ENCODE results near the gene CHCHD5.

Gene CHCHD5

GRCh38 chr2:112627060-112628040 lies 42.9 kb downstream of the CHCHD5 start:
- ATAC-seq, result no peak
- Mint-ChIP-seq H3K27ac (peak overlapping the region; percentile 32), H3K9me3 (no peaks in the 10 kb centered on the region), H3K4me1 (peaks cover 40% of the 10 kb centered on the region), H3K36me3 (no peaks in the 10 kb centered on the region), H3K4me3 (no peak overlapping the region), H3K27me3 (no peaks in the 10 kb centered on the region)

- no peaks in the 10 kb centered on the region for H3K27me3 Mint-ChIP-seq
- no peak for ATAC-seq
- H3K4me1 Mint-ChIP-seq, result peaks cover 37% of the 10 kb centered on the region
- H3K27ac Mint-ChIP-seq, result peak overlapping the region; percentile 38
- H3K9me3 Mint-ChIP-seq, result no peaks in the 10 kb centered on the region
- no peak overlapping the region for H3K4me3 Mint-ChIP-seq
- H3K36me3 Mint-ChIP-seq, result no peaks in the 10 kb centered on the region
Measured at GRCh38 chr2:112629224-112629623, 44.8 kb downstream of the CHCHD5 start.

DNA sequence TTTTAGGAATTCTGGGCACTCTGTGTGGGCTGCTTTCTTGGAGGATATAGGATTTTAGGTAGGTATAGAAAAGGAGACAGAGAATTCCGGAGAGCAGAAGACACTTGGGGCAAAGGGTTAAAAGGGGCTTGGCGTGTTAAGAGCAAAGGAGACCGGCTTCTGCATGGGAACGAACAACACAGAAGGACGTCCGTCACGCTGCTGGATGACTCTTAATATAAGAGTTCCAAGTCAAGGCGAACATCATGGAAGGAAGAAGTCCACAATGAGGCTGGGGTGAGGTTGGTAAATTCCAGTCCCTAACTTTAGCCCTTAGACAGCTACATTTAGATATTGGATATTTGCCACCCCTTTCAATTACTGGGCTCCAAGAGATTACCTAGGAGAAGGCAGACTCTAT lies 45.4 kb downstream of the CHCHD5 start:
- peak overlapping the region; percentile 3 for H3K4me3 Mint-ChIP-seq
- no peaks in the 10 kb centered on the region for H3K9me3 Mint-ChIP-seq
- H3K27ac Mint-ChIP-seq, result peak overlapping the region; percentile 38
- ATAC-seq, result no peak
- no peaks in the 10 kb centered on the region for H3K27me3 Mint-ChIP-seq
- no peaks in the 10 kb centered on the region for H3K36me3 Mint-ChIP-seq
- peaks cover 32% of the 10 kb centered on the region for H3K4me1 Mint-ChIP-seq

DNA sequence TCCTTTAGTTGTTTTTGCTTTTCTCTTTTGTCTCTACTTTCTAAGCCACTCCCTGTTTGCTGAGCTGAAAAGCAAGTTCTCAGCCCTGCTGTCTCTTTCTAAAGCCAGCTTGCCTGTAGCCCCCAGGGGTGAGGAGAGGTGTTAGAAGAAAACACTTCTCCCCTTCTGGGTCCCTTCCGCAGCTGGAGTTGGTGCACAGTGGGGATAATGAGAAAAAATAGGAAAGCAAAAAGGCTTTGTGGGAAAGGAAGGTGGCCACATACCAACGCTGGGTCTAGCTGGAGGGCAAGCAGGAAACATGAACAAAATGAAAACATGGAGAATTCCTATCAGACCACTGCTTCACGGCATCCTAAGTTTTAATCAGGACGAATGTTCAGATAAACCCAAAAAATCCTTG lies 45.9 kb downstream of the CHCHD5 start:
- ATAC-seq, result no peak
- no peak overlapping the region for H3K4me3 Mint-ChIP-seq
- H3K27ac Mint-ChIP-seq, result no peak overlapping the region
- peaks cover 32% of the 10 kb centered on the region for H3K4me1 Mint-ChIP-seq
- no peaks in the 10 kb centered on the region for H3K36me3 Mint-ChIP-seq
- H3K9me3 Mint-ChIP-seq, result peaks cover 2% of the 10 kb centered on the region
- no peaks in the 10 kb centered on the region for H3K27me3 Mint-ChIP-seq

GRCh38 chr2:112633708-112634107 lies 49.3 kb downstream of the CHCHD5 start:
- H3K9me3 Mint-ChIP-seq, result peaks cover 11% of the 10 kb centered on the region
- H3K4me3 Mint-ChIP-seq, result no peak overlapping the region
- H3K27me3 Mint-ChIP-seq, result no peaks in the 10 kb centered on the region
- H3K36me3 Mint-ChIP-seq, result peaks cover 7% of the 10 kb centered on the region
- H3K27ac Mint-ChIP-seq, result no peak overlapping the region
- peaks cover 36% of the 10 kb centered on the region for H3K4me1 Mint-ChIP-seq
- ATAC-seq, result no peak

DNA sequence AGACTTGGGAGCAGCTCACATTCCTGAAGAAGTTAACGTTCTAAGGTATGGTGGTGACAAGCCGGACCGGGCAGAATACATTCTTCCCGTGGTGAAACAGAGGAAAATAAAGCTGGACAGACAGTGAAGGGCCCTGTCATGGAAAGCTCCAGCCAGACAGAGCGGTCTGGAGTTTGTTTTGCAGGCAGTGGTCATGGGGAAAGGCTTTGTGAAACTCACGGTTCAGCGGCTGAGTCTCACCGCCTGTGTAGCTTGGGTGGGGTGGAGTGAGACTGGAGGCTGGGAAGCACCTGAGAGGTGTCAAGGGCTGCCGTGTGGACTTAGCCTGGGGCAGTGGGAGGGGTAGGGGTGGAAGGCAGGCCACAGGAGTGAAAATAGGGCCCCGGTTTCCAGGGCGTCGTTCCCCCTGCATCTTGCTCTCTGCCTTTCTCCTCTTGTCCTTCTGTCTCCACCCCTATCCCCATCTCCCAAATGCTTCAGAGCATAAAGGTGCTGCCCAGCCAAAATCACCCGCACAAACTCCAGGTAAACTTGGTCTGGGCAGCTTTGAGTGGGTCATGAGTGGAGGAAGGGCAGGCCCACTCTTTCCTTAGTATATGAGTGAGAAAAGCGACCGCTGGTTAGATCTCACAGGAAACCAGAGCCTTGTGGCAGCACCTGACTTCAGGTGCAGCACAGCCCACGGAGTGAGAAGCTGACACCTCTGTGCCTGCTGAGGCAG lies 49.9 kb downstream of the CHCHD5 start:
- Mint-ChIP-seq H3K9me3 (peaks cover 11% of the 10 kb centered on the region), H3K36me3 (peaks cover 7% of the 10 kb centered on the region), H3K27ac (no peak overlapping the region), H3K27me3 (no peaks in the 10 kb centered on the region), H3K4me3 (no peak overlapping the region), H3K4me1 (peaks cover 36% of the 10 kb centered on the region)
- ATAC-seq, result no peak

GRCh38 chr2:112634874-112635157 lies 50.4 kb downstream of the CHCHD5 start:
- Mint-ChIP-seq H3K9me3 (peaks cover 11% of the 10 kb centered on the region), H3K36me3 (peaks cover 7% of the 10 kb centered on the region), H3K4me1 (peaks cover 36% of the 10 kb centered on the region), H3K27me3 (no peaks in the 10 kb centered on the region), H3K4me3 (no peak overlapping the region), H3K27ac (no peak overlapping the region)
- ATAC-seq, result no peak

DNA sequence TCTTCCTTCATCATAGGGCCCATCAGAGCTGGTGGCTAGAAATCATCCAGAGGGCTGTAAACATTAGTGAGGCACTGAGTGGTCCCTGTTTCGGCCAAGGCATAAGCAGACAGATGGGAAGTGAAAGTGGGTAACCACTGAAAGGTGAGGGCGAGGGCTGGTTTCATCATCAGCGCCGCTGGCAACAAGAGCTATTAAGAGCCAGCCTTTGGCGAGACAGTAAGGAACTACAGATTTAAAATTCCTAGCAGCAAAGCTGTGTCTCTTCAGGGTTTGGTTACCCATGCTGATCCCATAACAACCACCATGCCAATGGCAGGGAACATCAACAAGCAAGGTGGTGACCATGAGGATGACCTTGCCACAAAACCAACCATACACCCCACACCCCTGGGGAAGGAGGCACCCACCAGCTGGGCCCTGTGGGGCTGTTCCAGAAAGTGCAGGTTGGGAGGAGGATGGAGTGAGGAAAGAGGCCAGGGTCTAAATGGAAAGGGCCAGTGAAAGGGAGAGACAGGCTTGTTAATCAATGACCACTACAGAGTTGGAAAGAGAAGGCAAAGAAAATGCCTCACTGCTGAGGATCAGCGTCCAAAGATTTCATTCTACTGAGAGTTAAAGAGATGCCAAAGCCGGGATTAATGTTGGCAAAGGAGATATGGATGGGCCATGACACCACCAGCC lies 52.3 kb downstream of the CHCHD5 start:
- peaks cover 11% of the 10 kb centered on the region for H3K9me3 Mint-ChIP-seq
- H3K4me1 Mint-ChIP-seq, result peaks cover 23% of the 10 kb centered on the region
- peak; percentile 97 for ATAC-seq
- peaks cover 7% of the 10 kb centered on the region for H3K36me3 Mint-ChIP-seq
- H3K27me3 Mint-ChIP-seq, result no peaks in the 10 kb centered on the region
- peak overlapping the region; percentile 3 for H3K27ac Mint-ChIP-seq
- no peak overlapping the region for H3K4me3 Mint-ChIP-seq

DNA sequence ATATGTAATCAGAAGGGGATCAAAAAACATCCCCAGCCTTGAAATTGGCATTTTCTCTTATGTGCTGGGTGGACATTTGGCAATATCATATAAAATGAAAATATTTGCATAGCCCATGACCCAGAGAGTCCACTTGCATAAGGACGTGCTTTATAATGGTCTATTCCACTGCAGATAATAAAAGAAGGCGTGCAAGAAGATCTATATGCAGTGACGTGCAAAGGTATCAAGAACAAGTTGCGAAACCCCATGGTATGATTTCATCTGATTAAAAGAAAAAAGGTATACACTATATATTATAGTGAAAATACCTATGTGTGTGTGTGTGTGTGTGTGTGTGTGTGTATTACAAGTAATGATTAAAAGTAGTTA lies 52.9 kb downstream of the CHCHD5 start:
- H3K4me1 Mint-ChIP-seq, result peaks cover 18% of the 10 kb centered on the region
- no peak overlapping the region for H3K4me3 Mint-ChIP-seq
- peaks cover 11% of the 10 kb centered on the region for H3K9me3 Mint-ChIP-seq
- no peaks in the 10 kb centered on the region for H3K27me3 Mint-ChIP-seq
- peaks cover 7% of the 10 kb centered on the region for H3K36me3 Mint-ChIP-seq
- no peak for ATAC-seq
- H3K27ac Mint-ChIP-seq, result no peak overlapping the region

All from stimulated activated memory B cell treated with anti-CD40 and anti-IgM and Interleukin-4, amounts not matched to agents 10 μg/mL and 1 μg/mL and 100 μg/mL, for 72 hours (primary cell).